ENCODE measurements around the gene TOP2B. TPM values are rescaled to one million over a fixed set of nuclear protein-coding genes. Genes with fewer than 3 reads are reported as not detected.

The TOP2B gene
- total RNA-seq, 1 experiment from 2014 or later = 106 TPM

DNA sequence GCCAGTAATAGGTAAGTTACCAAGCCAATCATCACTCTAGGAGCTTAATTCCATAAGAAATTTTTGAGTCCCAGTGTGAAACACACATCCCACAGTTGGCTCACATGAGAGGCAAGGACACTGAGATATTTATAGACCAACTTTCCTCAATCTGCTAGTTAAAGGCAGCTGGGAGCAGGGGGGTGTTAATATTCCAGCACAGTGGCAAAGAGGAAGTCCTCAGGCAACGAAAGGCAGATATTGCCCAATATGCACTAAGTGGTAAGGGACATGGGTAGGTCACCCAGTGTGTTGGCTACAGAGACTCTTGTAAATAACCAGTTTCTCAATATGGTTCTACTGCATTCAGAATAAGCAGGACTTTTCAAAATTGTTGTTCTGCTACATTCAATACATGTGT is 61.0 kb downstream of the TOP2B start:
- intact Hi-C loops (cut with micrococcal nuclease; ENCODE audit: unreplicated experiment) = no loop called here

GRCh38 chr3:25597535-25598101 is 67.1 kb downstream of the TOP2B start:
- peaks cover 7% of the 10 kb centered on the region for H3K4me1 ChIP-seq (replicated peaks; ENCODE audit: insufficient read depth)
- H2AFZ ChIP-seq = no peak overlapping the region
- intact Hi-C loops (cut with micrococcal nuclease; ENCODE audit: unreplicated experiment) = loop anchor here (10.0 kb wide), 1 partner anchor 1603 kb away; no protein-coding TSS in a partner anchor
- no peak overlapping the region for H3K27ac ChIP-seq
- H3K79me2 ChIP-seq (ENCODE audit: low read depth) = no peaks in the 10 kb centered on the region
- no peaks in the 10 kb centered on the region for H3K9me3 ChIP-seq (ENCODE audit: insufficient read depth, low read depth)
- no peak overlapping the region for H3K4me2 ChIP-seq
- no peaks in the 10 kb centered on the region for H4K20me1 ChIP-seq (ENCODE audit: insufficient read depth)
- ChIA-PET POLR2A (ENCODE audit: unreplicated experiment) (no interaction called here), CTCF (no interaction called here)
- no peak for TF ChIP-seq EZH2 (IDR thresholded peaks at IDR 0.05; ENCODE audit: low read depth)
- TF ChIP-seq, protein P1, sequence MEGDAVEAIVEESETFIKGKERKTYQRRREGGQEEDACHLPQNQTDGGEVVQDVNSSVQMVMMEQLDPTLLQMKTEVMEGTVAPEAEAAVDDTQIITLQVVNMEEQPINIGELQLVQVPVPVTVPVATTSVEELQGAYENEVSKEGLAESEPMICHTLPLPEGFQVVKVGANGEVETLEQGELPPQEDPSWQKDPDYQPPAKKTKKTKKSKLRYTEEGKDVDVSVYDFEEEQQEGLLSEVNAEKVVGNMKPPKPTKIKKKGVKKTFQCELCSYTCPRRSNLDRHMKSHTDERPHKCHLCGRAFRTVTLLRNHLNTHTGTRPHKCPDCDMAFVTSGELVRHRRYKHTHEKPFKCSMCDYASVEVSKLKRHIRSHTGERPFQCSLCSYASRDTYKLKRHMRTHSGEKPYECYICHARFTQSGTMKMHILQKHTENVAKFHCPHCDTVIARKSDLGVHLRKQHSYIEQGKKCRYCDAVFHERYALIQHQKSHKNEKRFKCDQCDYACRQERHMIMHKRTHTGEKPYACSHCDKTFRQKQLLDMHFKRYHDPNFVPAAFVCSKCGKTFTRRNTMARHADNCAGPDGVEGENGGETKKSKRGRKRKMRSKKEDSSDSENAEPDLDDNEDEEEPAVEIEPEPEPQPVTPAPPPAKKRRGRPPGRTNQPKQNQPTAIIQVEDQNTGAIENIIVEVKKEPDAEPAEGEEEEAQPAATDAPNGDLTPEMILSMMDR (conservative IDR thresholded peaks at IDR 0.05) = no peak
- no peaks in the 10 kb centered on the region for H3K27me3 ChIP-seq (ENCODE audit: insufficient read depth, low read depth)
- H3K9me2 ChIP-seq (ENCODE audit: insufficient read depth) = no peaks in the 10 kb centered on the region
- no TSS peak for BruUV-seq (replicated peaks)
- H3K4me3 ChIP-seq = no peak overlapping the region
- H3F3A ChIP-seq (ENCODE audit: insufficient read depth, low read depth) = peaks cover 7% of the 10 kb centered on the region; the same call in 1 of the 2 replicates
- DNase-seq = no peak
- no peaks in the 10 kb centered on the region; the same call in 1 of the 2 replicates for H3K36me3 ChIP-seq (ENCODE audit: low read depth)

More for the DNA sequence above, 61.0 kb downstream of the TOP2B start:
- BruUV-seq (replicated peaks) = no TSS peak
- no peak for DNase-seq
- Histone ChIP-seq H3K4me2 (no peak overlapping the region), H3F3A (ENCODE audit: insufficient read depth, low read depth) (no peaks in the 10 kb centered on the region), H2AFZ (no peak overlapping the region), H3K27me3 (ENCODE audit: insufficient read depth, low read depth) (no peaks in the 10 kb centered on the region), H3K9me2 (ENCODE audit: insufficient read depth) (no peaks in the 10 kb centered on the region), H3K79me2 (ENCODE audit: low read depth) (no peaks in the 10 kb centered on the region), H3K4me3 (no peak overlapping the region), H3K36me3 (ENCODE audit: low read depth) (peaks cover 23% of the 10 kb centered on the region; the same call in 1 of the 2 replicates), H3K9me3 (ENCODE audit: insufficient read depth, low read depth) (no peaks in the 10 kb centered on the region; the same call in 1 of the 2 replicates), H4K20me1 (ENCODE audit: insufficient read depth) (no peaks in the 10 kb centered on the region), H3K27ac (no peak overlapping the region), H3K4me1 (replicated peaks; ENCODE audit: insufficient read depth) (no peaks in the 10 kb centered on the region; the same call in 1 of the 2 replicates)
- CTCF ChIA-PET = no interaction called here
- TF ChIP-seq, protein P1 (conservative IDR thresholded peaks at IDR 0.05) = no peak
- TF ChIP-seq EZH2 (IDR thresholded peaks at IDR 0.05; ENCODE audit: low read depth) = no peak
- POLR2A ChIA-PET (ENCODE audit: unreplicated experiment) = no interaction called here

DNA sequence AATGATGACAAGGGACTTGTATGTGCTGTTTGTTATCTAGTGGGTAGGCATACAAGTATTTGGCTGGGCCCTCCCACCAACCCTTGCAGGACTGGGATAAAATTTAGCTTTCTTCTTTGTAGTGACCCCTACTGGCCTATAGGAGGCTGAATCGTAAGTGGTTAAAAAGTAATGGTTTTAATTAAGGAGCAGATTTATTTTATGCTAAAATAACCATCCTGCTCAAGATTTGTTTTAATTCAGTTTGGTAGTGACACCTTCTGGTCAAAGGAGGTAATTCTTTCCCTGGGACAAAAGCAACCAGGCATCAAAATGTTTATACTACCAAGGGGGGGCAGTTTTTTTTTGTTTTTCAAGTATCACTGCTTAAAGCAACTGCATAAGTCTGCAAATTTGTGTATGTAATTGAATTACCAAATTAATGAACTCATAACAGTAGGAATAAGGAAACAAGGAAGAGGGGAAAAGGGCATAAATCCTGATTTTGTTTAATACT is 70.7 kb downstream of the TOP2B start:
- POLR2A ChIA-PET (ENCODE audit: unreplicated experiment) = no interaction called here

More for the DNA sequence above, 70.7 kb downstream of the TOP2B start:
- Histone ChIP-seq H3K4me1 (replicated peaks; ENCODE audit: insufficient read depth) (peaks cover 13% of the 10 kb centered on the region), H3K9me2 (ENCODE audit: insufficient read depth) (no peaks in the 10 kb centered on the region), H3K4me2 (no peak overlapping the region), H3K27ac (no peak overlapping the region), H3K9me3 (ENCODE audit: insufficient read depth, low read depth) (no peaks in the 10 kb centered on the region), H4K20me1 (ENCODE audit: insufficient read depth) (no peaks in the 10 kb centered on the region), H2AFZ (no peak overlapping the region), H3K27me3 (ENCODE audit: insufficient read depth, low read depth) (no peaks in the 10 kb centered on the region), H3K79me2 (ENCODE audit: low read depth) (no peaks in the 10 kb centered on the region), H3K4me3 (no peak overlapping the region), H3K36me3 (ENCODE audit: low read depth) (no peaks in the 10 kb centered on the region), H3F3A (ENCODE audit: insufficient read depth, low read depth) (peaks cover 7% of the 10 kb centered on the region; the same call in 1 of the 2 replicates)
- intact Hi-C loops (cut with micrococcal nuclease; ENCODE audit: unreplicated experiment) = loop anchor here (1.0 to 10.0 kb wide), 7 partner anchors 152 to 1599 kb away; partner anchors contain the start of gene RARB
- TF ChIP-seq, protein P1 (conservative IDR thresholded peaks at IDR 0.05) = peak; percentile 92
- no peak for TF ChIP-seq EZH2 (IDR thresholded peaks at IDR 0.05; ENCODE audit: low read depth)
- no TSS peak for BruUV-seq (replicated peaks)
- DNase-seq = peak; percentile 21 to 71
- CTCF ChIA-PET = interaction anchor here (0.6 to 1.0 kb wide), 2 partner anchors 31 to 151 kb away, joined by 3 read pairs; no protein-coding TSS in a partner anchor
